PFSK-1 (cell line): ENCODE data around the gene FAIM2.

Source experiments
- FOXP2 ChIP-seq: optimal IDR thresholded peaks from 2 replicates; pipeline ENCODE3; 2011; ENCODE audit warnings: borderline replicate concordance, control low read depth, inconsistent platforms; ENCODE audit not compliant: insufficient read depth; ENCODE audit errors: extremely low read length, extremely low read depth
- POLR2AphosphoS5 ChIP-seq: IDR thresholded peaks from 2 replicates; pipeline ENCODE4 v1.6.1; 2012; ENCODE audit warnings: low read depth, mild to moderate bottlenecking, control low read depth, low read length, moderate library complexity
- REST ChIP-seq, 2 experiments: IDR thresholded peaks; 2 replicates each; pipeline versions ENCODE4 v1.6.1 to v1.8.0; 2011 to 2012; ENCODE audit warnings: low read depth in 2 of 2, low read length in 2 of 2, control low read depth in 1 of 2, inconsistent platforms in 1 of 2, mild to moderate bottlenecking in 1 of 2, moderate library complexity in 1 of 2; ENCODE audit not compliant: insufficient read depth in 1 of 2
- SIN3A ChIP-seq: IDR thresholded peaks from 2 replicates; pipeline ENCODE4 v1.6.1; 2012; ENCODE audit warnings: mild to moderate bottlenecking, low read length, moderate library complexity, borderline replicate concordance; ENCODE audit not compliant: insufficient read depth
- TAF1 ChIP-seq: IDR thresholded peaks from 2 replicates; pipeline ENCODE4 v1.6.1; 2012; ENCODE audit warnings: low read length, control low read depth, borderline replicate concordance; ENCODE audit not compliant: insufficient read depth

Gene FAIM2

GRCh38 chr12:49893753-49894750 is 9.6 kb downstream of the FAIM2 start:
- no peak for TF ChIP-seq FOXP2

DNA sequence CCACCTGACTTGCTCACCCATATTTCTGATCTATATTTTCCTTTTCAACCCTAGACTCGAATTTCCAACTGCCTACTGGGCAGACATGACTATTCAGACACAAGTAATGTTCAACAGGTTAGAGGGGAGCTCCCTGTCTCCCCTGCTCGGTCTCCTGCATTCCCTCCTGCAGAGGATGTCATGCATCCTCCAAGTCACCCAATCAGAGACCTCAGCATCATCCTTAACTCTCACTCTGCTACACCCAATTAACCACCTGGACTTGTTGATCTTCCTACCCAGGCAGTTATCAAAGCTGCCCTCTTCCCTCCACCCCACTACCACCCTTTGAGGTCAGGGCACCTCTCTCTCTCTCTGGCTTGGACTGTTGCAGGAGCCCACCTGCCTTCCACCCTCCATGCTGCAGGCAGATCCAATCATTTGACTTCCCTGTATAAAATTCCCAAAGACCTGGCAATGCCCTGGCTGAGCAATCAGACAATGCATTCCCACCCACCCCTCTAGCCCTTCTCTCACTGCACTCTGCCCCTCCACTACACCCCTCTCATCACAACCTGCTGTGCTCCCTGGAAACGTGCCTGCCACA is 10.9 kb downstream of the FAIM2 start:
- no peak for TF ChIP-seq FOXP2
- TF ChIP-seq SIN3A: no peak
- TF ChIP-seq POLR2AphosphoS5: no peak
- TF ChIP-seq TAF1: no peak

- TF ChIP-seq POLR2AphosphoS5: no peak
- no peak for TF ChIP-seq FOXP2
- no peak for TF ChIP-seq TAF1
- no peak for TF ChIP-seq REST (IDR thresholded peaks at IDR 0.05; ENCODE audit: insufficient read depth in 1 of 2, low read depth in 2 of 2, low read length in 2 of 2)
- TF ChIP-seq SIN3A: no peak
These were observed 11.5 kb downstream of the FAIM2 start for GRCh38 chr12:49892084-49892731.

DNA sequence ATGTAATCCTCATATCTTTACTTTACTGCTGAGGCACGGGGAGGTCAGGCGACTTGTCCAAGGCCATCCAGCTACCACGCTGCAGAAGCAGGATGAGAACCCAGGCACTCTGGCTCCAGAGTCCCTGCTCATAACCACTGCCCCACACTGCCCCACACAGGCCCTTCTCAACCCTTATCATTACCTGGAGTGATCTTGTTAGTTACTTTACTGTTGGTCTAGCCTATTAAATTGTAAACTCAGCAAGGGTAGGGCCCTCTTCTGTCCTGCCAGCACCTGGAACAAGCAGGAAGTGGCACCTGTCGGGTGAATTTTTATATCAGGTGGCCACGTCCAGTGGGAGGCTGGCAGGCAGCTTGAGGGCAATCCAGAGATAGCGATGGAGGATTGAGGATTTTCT is 12.2 kb downstream of the FAIM2 start:
- TF ChIP-seq POLR2AphosphoS5 (no peak), FOXP2 (no peak), TAF1 (no peak), REST (IDR thresholded peaks at IDR 0.05; ENCODE audit: insufficient read depth in 1 of 2, low read depth in 2 of 2, low read length in 2 of 2) (no peak), SIN3A (no peak)

DNA sequence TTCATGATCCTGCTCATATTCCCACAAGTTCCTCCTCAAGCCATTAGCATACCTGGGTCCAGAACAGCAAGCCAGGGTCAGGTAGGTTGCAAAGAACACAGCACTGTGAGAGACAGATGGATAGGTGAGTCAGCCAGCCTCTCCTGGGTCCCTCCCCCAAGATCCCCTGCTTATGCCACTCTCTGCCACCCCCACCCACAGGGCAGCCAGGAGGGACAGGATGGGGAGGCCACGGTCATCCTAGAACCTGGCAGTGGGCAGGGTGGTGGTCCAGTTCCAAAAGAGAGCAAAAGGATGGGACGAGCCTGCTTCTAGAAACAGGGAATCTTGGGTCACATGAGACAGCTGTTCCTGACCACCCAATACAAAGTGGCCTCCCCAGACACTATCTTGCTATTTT is 12.7 kb downstream of the FAIM2 start:
- TF ChIP-seq POLR2AphosphoS5: no peak

DNA sequence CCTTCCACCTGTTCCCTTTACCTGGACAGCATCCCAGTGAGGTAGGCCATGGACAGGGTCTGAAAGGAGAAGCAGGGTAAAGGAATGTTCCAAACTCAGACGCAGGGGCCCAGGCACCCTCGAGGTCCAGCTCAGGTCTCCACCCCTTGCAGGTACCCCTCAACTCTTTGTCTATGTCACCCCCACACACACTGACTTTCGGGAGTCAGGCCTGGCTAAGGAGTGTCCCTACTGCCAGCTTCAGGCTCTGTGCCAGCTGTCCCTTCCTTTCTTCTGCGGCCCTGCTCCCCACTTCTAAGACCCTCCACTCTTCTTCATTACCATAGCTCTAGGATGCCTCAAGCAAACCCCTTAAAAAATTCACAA is 13.6 kb downstream of the FAIM2 start:
- TF ChIP-seq POLR2AphosphoS5: no peak
- no peak for TF ChIP-seq TAF1
- TF ChIP-seq REST (IDR thresholded peaks at IDR 0.05; ENCODE audit: insufficient read depth in 1 of 2, low read depth in 2 of 2, low read length in 2 of 2): no peak
- no peak for TF ChIP-seq SIN3A
